Endothelial cell of umbilical vein (primary cell): Measurements from ENCODE around the gene RALB. TPM values are rescaled to one million over a fixed set of nuclear protein-coding genes. Genes with fewer than 3 reads are reported as not detected.

Experiments
- BruUV-seq: library from RNA; stranded (reverse); fragments of 400-500 nt; replicated peaks from 2 replicates; lab custom pipeline; 2021; lab: Mats Ljungman, UMichigan
- CTCF ChIA-PET: fragments of 300-600, 350-600 bp; sonication (Branson Sonifier 250); formaldehyde crosslinking; loops from one replicate; lab custom pipeline; 2021; ENCODE audit warnings: antibody characterized with exemption, inconsistent platforms; lab: Charles Lee
- POLR2A ChIA-PET: fragments of 300-600, 350-600 bp; sonication (Branson Sonifier 250); formaldehyde crosslinking; loops from one replicate; lab custom pipeline; 2021; ENCODE audit warnings: antibody characterized with exemption, inconsistent platforms; lab: Charles Lee
- DNase-seq: peaks from one replicate; pipeline ENCODE4 v3.0.0-alpha.2; 2011; ENCODE audit warnings: low read depth, low spot score
- FAIRE-seq: peaks from 2 replicates; lab custom pipeline; 2011; peaks lifted over from hg19 to GRCh38; lab: Jason Lieb, UNC
- H2AFZ ChIP-seq: 2 replicates; pipeline ENCODE4 v1.6.0; 2012; ENCODE audit warnings: low read depth, low read length, control low read depth, inconsistent platforms
- H3K27ac ChIP-seq: 2 replicates; pipeline ENCODE4 v1.5.1; 2011; ENCODE audit warnings: low read depth, mild to moderate bottlenecking, control low read depth, low read length, moderate library complexity; ENCODE audit not compliant: insufficient read depth
- H3K27me3 ChIP-seq, 2 experiments: 2 replicates each; pipeline versions ENCODE4 v1.6.0 to v1.6.1; 2011; ENCODE audit warnings: low read length in 2 of 2, mixed read lengths in 1 of 2; ENCODE audit not compliant: control insufficient read depth in 2 of 2, insufficient read depth in 2 of 2
- H3K36me3 ChIP-seq, 2 experiments: 2 replicates in 1 of 2; 3 replicates in 1 of 2; pipeline ENCODE4 v1.5.1; 2011; ENCODE audit warnings: low read length in 2 of 2, mild to moderate bottlenecking in 1 of 2, moderate library complexity in 1 of 2; ENCODE audit not compliant: control insufficient read depth in 2 of 2, insufficient read depth in 2 of 2; ENCODE audit errors: extremely low read depth in 1 of 2
- H3K4me1 ChIP-seq: 3 replicates; pipeline ENCODE4 v1.5.1; 2011; ENCODE audit warnings: mild to moderate bottlenecking, low read length; ENCODE audit not compliant: control insufficient read depth, insufficient read depth; ENCODE audit errors: extremely low read depth
- H3K4me2 ChIP-seq: 2 replicates; pipeline ENCODE4 v1.6.1; 2011; ENCODE audit warnings: low read length, control low read depth, mixed read lengths; ENCODE audit not compliant: insufficient read depth
- H3K4me3 ChIP-seq, 3 experiments: fragments of 200-600 bp in 1 of 3; sonication (generic), shearing (Covaris generic) in 1 of 3; replicated peaks in 1 of 3; 2 replicates each; pipeline ENCODE4 v1.5.1; 2011 to 2016; ENCODE audit warnings: control low read depth in 3 of 3, low read length in 3 of 3, mild to moderate bottlenecking in 2 of 3, inconsistent platforms in 1 of 3, low read depth in 1 of 3, moderate library complexity in 1 of 3; ENCODE audit not compliant: insufficient read depth in 1 of 3
- H3K79me2 ChIP-seq: 2 replicates; pipeline ENCODE4 v1.6.0; 2012; ENCODE audit warnings: low read length, inconsistent platforms; ENCODE audit not compliant: control insufficient read depth, insufficient read depth
- H3K9ac ChIP-seq: replicated peaks from 2 replicates; pipeline ENCODE3; 2011; ENCODE audit warnings: low read length, control low read depth; ENCODE audit not compliant: insufficient read depth; ENCODE audit errors: extremely low read depth
- H3K9me1 ChIP-seq: replicated peaks from 3 replicates; pipeline ENCODE4 v1.6.0; 2011; ENCODE audit warnings: mild to moderate bottlenecking, low read length; ENCODE audit not compliant: control insufficient read depth, insufficient read depth; ENCODE audit errors: extremely low read depth
- H3K9me3 ChIP-seq: replicated peaks from 2 replicates; pipeline ENCODE4 v1.5.1; 2012; ENCODE audit warnings: low read length, inconsistent platforms; ENCODE audit not compliant: control insufficient read depth, insufficient read depth
- H4K20me1 ChIP-seq: replicated peaks from 2 replicates; pipeline ENCODE3; 2011; ENCODE audit warnings: mild to moderate bottlenecking, low read length; ENCODE audit not compliant: control insufficient read depth, insufficient read depth; ENCODE audit errors: extremely low read depth
- EZH2 ChIP-seq: IDR thresholded peaks from 2 replicates; pipeline ENCODE4 v1.6.1; 2012; ENCODE audit warnings: borderline replicate concordance, low read depth, mild to moderate bottlenecking, moderate library complexity, low read length, inconsistent platforms; ENCODE audit not compliant: severe bottlenecking
- FOS ChIP-seq: IDR thresholded peaks from 2 replicates; pipeline ENCODE4 v1.6.1; 2011; ENCODE audit warnings: mild to moderate bottlenecking, low read length, moderate library complexity, borderline replicate concordance; ENCODE audit not compliant: insufficient read depth
- GATA2 ChIP-seq: IDR thresholded peaks from 2 replicates; pipeline ENCODE4 v1.7.0; 2011; ENCODE audit warnings: low read depth, mild to moderate bottlenecking, moderate library complexity, mixed read lengths, low read length; ENCODE audit not compliant: insufficient read length, insufficient read depth
- JUN ChIP-seq: IDR thresholded peaks from 2 replicates; pipeline ENCODE4 v1.6.1; 2011; ENCODE audit warnings: borderline replicate concordance, low read depth; ENCODE audit not compliant: insufficient read length, insufficient read depth
- MAX ChIP-seq: IDR thresholded peaks from 2 replicates; pipeline ENCODE4 v1.6.1; 2011; ENCODE audit not compliant: insufficient read depth, insufficient read length
- MYC ChIP-seq: IDR thresholded peaks from one replicate; pipeline ENCODE4 v1.6.1; 2011; ENCODE audit warnings: mild to moderate bottlenecking, low read depth, low read length
- POLR2A ChIP-seq: IDR thresholded peaks from 2 replicates; pipeline ENCODE4 v1.6.1; 2012; ENCODE audit warnings: low read depth, mild to moderate bottlenecking, control low read depth, low read length
- POLR2AphosphoS5 ChIP-seq: IDR thresholded peaks from 2 replicates; pipeline ENCODE4 v1.6.1; 2012; ENCODE audit warnings: low read depth, mild to moderate bottlenecking, control low read depth, low read length, moderate library complexity; ENCODE audit not compliant: insufficient read depth
- dilution Hi-C: fragments of 300-500 bp; cut with MboI; formaldehyde crosslinking; loops from one replicate; pipeline ENCODE4 v1.15.0; 2019; ENCODE audit warnings: low sequenced_read_pairs; ENCODE audit not compliant: extremely low pct_ligation_motif_present
- intact Hi-C: fragments of 100-400 bp; cut with micrococcal nuclease; formaldehyde crosslinking; loops from one replicate; pipeline ENCODE4 v1.10.0; 2022
- polyA plus RNA-seq, 4 experiments: library from polyadenylated mRNA; depleted of rRNA in 3 of 4; stranded (reverse) in 3 of 4; unstranded in 1 of 4; fragments of >200 nt; gene quantifications; 2 replicates each; pipeline versions ENCODE4 v1.2.1 to v1.2.3, GENCODE V29; 2011 to 2012; ENCODE audit warnings: missing spikeins in 1 of 4
- total RNA-seq: library from RNA; stranded (reverse); gene quantifications from 2 replicates; pipeline ENCODE4 v1.2.3, GENCODE V29; 2021
- TF ChIP-seq, protein P1 (sequence below), 2 donors: IDR thresholded peaks; 1 replicate in 1 of 2; 2 replicates in 1 of 2; pipeline ENCODE4 v1.5.1; 2011; ENCODE audit warnings: low read length in 2 of 2, mild to moderate bottlenecking in 2 of 2, moderate library complexity in 2 of 2, control low read depth in 1 of 2, inconsistent platforms in 1 of 2, low read depth in 1 of 2; ENCODE audit not compliant: insufficient read depth in 1 of 2; ENCODE audit errors: extremely low read depth in 1 of 2

The RALB gene
- total and polyA plus RNA-seq, 2 donors (not counting 3 experiments of a cell fraction or from before 2014, with no cell fraction given): 105 to 115 TPM

DNA sequence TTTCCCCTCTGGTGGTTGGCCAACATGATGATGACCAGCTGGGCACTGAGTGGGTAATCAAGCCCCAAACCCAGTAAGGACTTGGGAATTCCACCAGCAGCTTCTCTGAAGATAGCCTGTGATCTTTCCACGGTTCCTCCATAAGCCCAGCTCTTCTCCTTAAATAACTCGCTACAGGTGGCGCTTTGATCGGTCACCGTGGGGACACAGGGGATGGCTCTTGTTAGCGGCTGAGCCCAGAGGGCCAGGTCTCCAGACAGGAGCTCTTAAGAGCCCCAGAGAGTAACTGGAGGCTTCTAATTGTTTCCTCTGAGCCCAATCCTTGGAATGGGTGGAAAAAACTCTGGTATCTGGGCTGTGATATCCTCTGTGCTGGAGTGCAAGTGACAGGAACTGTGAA, 79.7 kb downstream of the RALB start:
- Histone ChIP-seq H3K27ac (no peak overlapping the region), H3K9ac (no peak overlapping the region), H4K20me1 (no peaks in the 10 kb centered on the region), H3K27me3 (peaks cover 2 to 9% of the 10 kb centered on the region in 2 experiments), H2AFZ (no peak overlapping the region), H3K4me1 (no peaks in the 10 kb centered on the region), H3K79me2 (no peaks in the 10 kb centered on the region), H3K36me3 (no peaks in the 10 kb centered on the region), H3K9me3 (no peaks in the 10 kb centered on the region), H3K4me2 (no peak overlapping the region), H3K9me1 (no peaks in the 10 kb centered on the region), H3K4me3 (no peak overlapping the region)
- ChIA-PET CTCF (interaction anchor here (1.1 to 1.6 kb wide), 4 partner anchors 11 to 348 kb away, joined by 3 to 8 read pairs (median 4); no protein-coding TSS in a partner anchor), POLR2A (no interaction called here)
- FAIRE-seq (no peak), DNase-seq (no peak)
- intact Hi-C loops: no loop called here
- no TSS peak for BruUV-seq
- TF ChIP-seq GATA2 (no peak), FOS (no peak), POLR2AphosphoS5 (no peak), JUN (no peak), EZH2 (no peak), MAX (no peak), POLR2A (no peak), MYC (no peak)
- TF ChIP-seq, protein P1, sequence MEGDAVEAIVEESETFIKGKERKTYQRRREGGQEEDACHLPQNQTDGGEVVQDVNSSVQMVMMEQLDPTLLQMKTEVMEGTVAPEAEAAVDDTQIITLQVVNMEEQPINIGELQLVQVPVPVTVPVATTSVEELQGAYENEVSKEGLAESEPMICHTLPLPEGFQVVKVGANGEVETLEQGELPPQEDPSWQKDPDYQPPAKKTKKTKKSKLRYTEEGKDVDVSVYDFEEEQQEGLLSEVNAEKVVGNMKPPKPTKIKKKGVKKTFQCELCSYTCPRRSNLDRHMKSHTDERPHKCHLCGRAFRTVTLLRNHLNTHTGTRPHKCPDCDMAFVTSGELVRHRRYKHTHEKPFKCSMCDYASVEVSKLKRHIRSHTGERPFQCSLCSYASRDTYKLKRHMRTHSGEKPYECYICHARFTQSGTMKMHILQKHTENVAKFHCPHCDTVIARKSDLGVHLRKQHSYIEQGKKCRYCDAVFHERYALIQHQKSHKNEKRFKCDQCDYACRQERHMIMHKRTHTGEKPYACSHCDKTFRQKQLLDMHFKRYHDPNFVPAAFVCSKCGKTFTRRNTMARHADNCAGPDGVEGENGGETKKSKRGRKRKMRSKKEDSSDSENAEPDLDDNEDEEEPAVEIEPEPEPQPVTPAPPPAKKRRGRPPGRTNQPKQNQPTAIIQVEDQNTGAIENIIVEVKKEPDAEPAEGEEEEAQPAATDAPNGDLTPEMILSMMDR (IDR thresholded peaks at IDR 0.05; ENCODE audit: extremely low read depth in 1 of 2, insufficient read depth in 1 of 2, low read depth in 1 of 2, low read length in 2 of 2): no peak
- dilution Hi-C loops: no loop called here
